ENCODE measurements around the gene SETDB1.

Gene SETDB1

GRCh38 chr1:150974580-150975478, 48.7 kb downstream of the SETDB1 start, which contains the start of gene CERS2:
TSS of gene CERS2 (minus strand) at chr1:150974835. CDS start at chr1:150969090, 5,745 bp downstream.
- H3K9me3 ChIP-seq (ENCODE audit: control insufficient read depth, low read length), result no peaks in the 10 kb centered on the region
- H3K36me3 ChIP-seq (ENCODE audit: control insufficient read depth, insufficient read depth, low read length), result peaks cover 8% of the 10 kb centered on the region
- peak within 1 kb of the TSS; percentile 74 for H3K27ac ChIP-seq (ENCODE audit: low read depth, low read length, severe bottlenecking)
- H3K4me1 ChIP-seq (ENCODE audit: control insufficient read depth, insufficient read depth, low read length, poor library complexity, severe bottlenecking), result peaks cover 46% of the 10 kb centered on the region
- WGBS, 2 experiments (ENCODE audit: insufficient coverage in 2 of 2), result 3 to 6% methylated on average over 50 to 67 of the region's 106 CpGs
- H3K4me3 ChIP-seq (ENCODE audit: extremely low read depth, insufficient read depth, low read length, poor library complexity, severe bottlenecking), result peak within 1 kb of the TSS; percentile 78

- peak overlapping the region; percentile 85 for H3K27ac ChIP-seq (ENCODE audit: low read depth, low read length, severe bottlenecking)
- H3K9me3 ChIP-seq (ENCODE audit: control insufficient read depth, low read length), result no peaks in the 10 kb centered on the region
- H3K4me3 ChIP-seq (ENCODE audit: extremely low read depth, insufficient read depth, low read length, poor library complexity, severe bottlenecking), result no peak overlapping the region
- no peaks in the 10 kb centered on the region for H3K36me3 ChIP-seq (ENCODE audit: control insufficient read depth, insufficient read depth, low read length)
- H3K4me1 ChIP-seq (ENCODE audit: control insufficient read depth, insufficient read depth, low read length, poor library complexity, severe bottlenecking), result peaks cover 43% of the 10 kb centered on the region
- WGBS, 2 experiments (ENCODE audit: insufficient coverage in 2 of 2), result 77 to 84% methylated on average over 8 of the region's 9 CpGs
These were observed 50.2 kb downstream of the SETDB1 start for GRCh38 chr1:150976401-150976821.

- H3K9me3 ChIP-seq (ENCODE audit: control insufficient read depth, low read length), result no peaks in the 10 kb centered on the region
- 62% methylated on average over 5 to 6 of the region's 11 CpGs for WGBS, 2 experiments (ENCODE audit: insufficient coverage in 2 of 2)
These were observed 50.9 kb downstream of the SETDB1 start for GRCh38 chr1:150976879-150977694.

GRCh38 chr1:150979092-150980056, 53.2 kb downstream of the SETDB1 start:
- Histone ChIP-seq H3K9me3 (ENCODE audit: control insufficient read depth, low read length) (no peaks in the 10 kb centered on the region), H3K36me3 (ENCODE audit: control insufficient read depth, insufficient read depth, low read length) (no peaks in the 10 kb centered on the region), H3K4me3 (ENCODE audit: extremely low read depth, insufficient read depth, low read length, poor library complexity, severe bottlenecking) (no peak overlapping the region), H3K27ac (ENCODE audit: low read depth, low read length, severe bottlenecking) (peak overlapping the region; percentile 39), H3K4me1 (ENCODE audit: control insufficient read depth, insufficient read depth, low read length, poor library complexity, severe bottlenecking) (peaks cover 29% of the 10 kb centered on the region)
- WGBS, 2 experiments (ENCODE audit: insufficient coverage in 2 of 2), result 56 to 69% methylated on average over 14 to 20 of the region's 23 CpGs

More at GRCh38 chr1:150976879-150977694, 50.9 kb downstream of the SETDB1 start:
- H3K36me3 ChIP-seq (ENCODE audit: control insufficient read depth, insufficient read depth, low read length), result no peaks in the 10 kb centered on the region
- H3K4me1 ChIP-seq (ENCODE audit: control insufficient read depth, insufficient read depth, low read length, poor library complexity, severe bottlenecking), result peaks cover 41% of the 10 kb centered on the region
- H3K4me3 ChIP-seq (ENCODE audit: extremely low read depth, insufficient read depth, low read length, poor library complexity, severe bottlenecking), result no peak overlapping the region
- H3K27ac ChIP-seq (ENCODE audit: low read depth, low read length, severe bottlenecking), result peak overlapping the region; percentile 85

- Histone ChIP-seq H3K36me3 (ENCODE audit: control insufficient read depth, insufficient read depth, low read length) (no peaks in the 10 kb centered on the region), H3K9me3 (ENCODE audit: control insufficient read depth, low read length) (no peaks in the 10 kb centered on the region), H3K4me3 (ENCODE audit: extremely low read depth, insufficient read depth, low read length, poor library complexity, severe bottlenecking) (no peak overlapping the region), H3K27ac (ENCODE audit: low read depth, low read length, severe bottlenecking) (no peak overlapping the region), H3K4me1 (ENCODE audit: control insufficient read depth, insufficient read depth, low read length, poor library complexity, severe bottlenecking) (peaks cover 25% of the 10 kb centered on the region)
- 33 to 37% methylated on average over 6 of the region's 6 CpGs for WGBS, 2 experiments (ENCODE audit: insufficient coverage in 2 of 2)
These were observed 55.1 kb downstream of the SETDB1 start for GRCh38 chr1:150981177-150981804.

- Histone ChIP-seq H3K4me1 (ENCODE audit: control insufficient read depth, insufficient read depth, low read length, poor library complexity, severe bottlenecking) (peaks cover 17% of the 10 kb centered on the region), H3K36me3 (ENCODE audit: control insufficient read depth, insufficient read depth, low read length) (no peaks in the 10 kb centered on the region), H3K27ac (ENCODE audit: low read depth, low read length, severe bottlenecking) (no peak within 1 kb of the TSS), H3K4me3 (ENCODE audit: extremely low read depth, insufficient read depth, low read length, poor library complexity, severe bottlenecking) (no peak within 1 kb of the TSS), H3K9me3 (ENCODE audit: control insufficient read depth, low read length) (no peaks in the 10 kb centered on the region)
- WGBS, 2 experiments (ENCODE audit: insufficient coverage in 2 of 2), result 80 to 84% methylated on average over 6 to 8 of the region's 12 CpGs
These were observed 55.9 kb downstream of the SETDB1 start, which contains the start of gene ANXA9 for GRCh38 chr1:150981805-150982712. TSS of gene ANXA9 (plus strand) at chr1:150982292. CDS start at chr1:150983106, 814 bp downstream.

- Histone ChIP-seq H3K9me3 (ENCODE audit: control insufficient read depth, low read length) (no peaks in the 10 kb centered on the region), H3K36me3 (ENCODE audit: control insufficient read depth, insufficient read depth, low read length) (no peaks in the 10 kb centered on the region), H3K27ac (ENCODE audit: low read depth, low read length, severe bottlenecking) (no peak overlapping the region), H3K4me1 (ENCODE audit: control insufficient read depth, insufficient read depth, low read length, poor library complexity, severe bottlenecking) (peaks cover 8% of the 10 kb centered on the region), H3K4me3 (ENCODE audit: extremely low read depth, insufficient read depth, low read length, poor library complexity, severe bottlenecking) (no peak overlapping the region)
- 90 to 100% methylated on average over 2 of the region's 2 CpGs for WGBS, 2 experiments (ENCODE audit: insufficient coverage in 2 of 2)
These were observed 59.1 kb downstream of the SETDB1 start for GRCh38 chr1:150985179-150985825.

GRCh38 chr1:150987924-150988323, 61.8 kb downstream of the SETDB1 start:
- WGBS, 2 experiments (ENCODE audit: insufficient coverage in 2 of 2), result 92 to 100% methylated on average over 1 to 3 of the region's 7 CpGs
- H3K4me1 ChIP-seq (ENCODE audit: control insufficient read depth, insufficient read depth, low read length, poor library complexity, severe bottlenecking), result no peaks in the 10 kb centered on the region

GRCh38 chr1:150992626-150993025, 66.5 kb downstream of the SETDB1 start:
- Histone ChIP-seq H3K27ac (ENCODE audit: low read depth, low read length, severe bottlenecking) (no peak overlapping the region), H3K4me1 (ENCODE audit: control insufficient read depth, insufficient read depth, low read length, poor library complexity, severe bottlenecking) (no peaks in the 10 kb centered on the region), H3K4me3 (ENCODE audit: extremely low read depth, insufficient read depth, low read length, poor library complexity, severe bottlenecking) (no peak overlapping the region), H3K36me3 (ENCODE audit: control insufficient read depth, insufficient read depth, low read length) (no peaks in the 10 kb centered on the region), H3K9me3 (ENCODE audit: control insufficient read depth, low read length) (no peaks in the 10 kb centered on the region)
- 92 to 95% methylated on average over 3 to 4 of the region's 4 CpGs for WGBS, 2 experiments (ENCODE audit: insufficient coverage in 2 of 2)

More at GRCh38 chr1:150987924-150988323, 61.8 kb downstream of the SETDB1 start:
- Histone ChIP-seq H3K36me3 (ENCODE audit: control insufficient read depth, insufficient read depth, low read length) (no peaks in the 10 kb centered on the region), H3K27ac (ENCODE audit: low read depth, low read length, severe bottlenecking) (no peak overlapping the region), H3K9me3 (ENCODE audit: control insufficient read depth, low read length) (no peaks in the 10 kb centered on the region), H3K4me3 (ENCODE audit: extremely low read depth, insufficient read depth, low read length, poor library complexity, severe bottlenecking) (no peak overlapping the region)

Data from mesodermal cell (in vitro differentiated cells).